B cell (primary cell): Measurements from ENCODE around the gene TUT1. TPM values are rescaled to one million over a fixed set of nuclear protein-coding genes. Genes with fewer than 3 reads are reported as not detected.
A peak's percentile ranks its signal among the peaks of the same experiment; 100 is the strongest.

Source experiments
- ATAC-seq: fragments of 200-7000 bp; cut with Tn5 transposase; one replicate; pipeline ENCODE4 v1.10.0; 2021; ENCODE audit warnings: low read depth, mild to moderate bottlenecking, moderate number of reproducible peaks, moderate library complexity
- CTCF ChIA-PET: fragments of 350-600 bp; sonication (Branson Sonifier 250); formaldehyde crosslinking; loops from one replicate; lab custom pipeline; 2021; ENCODE audit warnings: antibody characterized with exemption, inconsistent platforms; lab: Charles Lee
- POLR2A ChIA-PET: fragments of 350-600 bp; sonication (Branson Sonifier 250); formaldehyde crosslinking; loops from one replicate; lab custom pipeline; 2021; ENCODE audit warnings: antibody characterized with exemption; lab: Charles Lee
- DNase-seq: peaks from one replicate; pipeline ENCODE4 v3.0.0; 2013
- H2AFZ ChIP-seq: 2 replicates; pipeline ENCODE4 v1.6.1; 2012; ENCODE audit warnings: mild to moderate bottlenecking, low read depth, low read length; ENCODE audit not compliant: insufficient read depth, poor library complexity, severe bottlenecking
- H3K27ac ChIP-seq, 2 donors: 1 replicate in 1 of 2; 2 replicates in 1 of 2; pipeline ENCODE4 v1.5.1; 2012 to 2013; ENCODE audit warnings: low read length in 2 of 2, mild to moderate bottlenecking in 2 of 2, moderate library complexity in 1 of 2
- H3K27me3 ChIP-seq, 4 experiments: fragments of 200-600 bp in 1 of 4; sonication (generic) in 1 of 4; replicated peaks in 1 of 4; 1 replicate in 2 of 4; 2 replicates in 2 of 4; pipeline versions ENCODE4 v1.6.1 to v1.7.0; 2013 to 2016; ENCODE audit warnings: low read length in 3 of 4, mild to moderate bottlenecking in 2 of 4, mixed read lengths in 1 of 4, moderate library complexity in 1 of 4; ENCODE audit not compliant: insufficient read depth in 4 of 4, control insufficient read depth in 3 of 4; ENCODE audit errors: control extremely low read depth in 1 of 4
- H3K36me3 ChIP-seq, 2 experiments: replicated peaks in 1 of 2; 1 replicate in 1 of 2; 2 replicates in 1 of 2; pipeline versions ENCODE4 v1.6.1 to v1.7.1; 2013; ENCODE audit warnings: low read length in 1 of 2; ENCODE audit not compliant: insufficient read depth in 2 of 2, control insufficient read depth in 1 of 2; ENCODE audit errors: control extremely low read depth in 1 of 2, extremely low read depth in 1 of 2
- H3K4me1 ChIP-seq, 2 donors: fragments of 200-600 bp in 1 of 2; sonication (generic) in 1 of 2; 1 replicate in 1 of 2; 2 replicates in 1 of 2; pipeline versions ENCODE4 v1.5.1 to v1.6.1; 2013 to 2017; ENCODE audit warnings: low read length in 2 of 2; ENCODE audit not compliant: control insufficient read depth in 2 of 2, insufficient read depth in 2 of 2
- H3K4me2 ChIP-seq: replicated peaks from 2 replicates; pipeline ENCODE3; 2012; ENCODE audit warnings: mild to moderate bottlenecking, low read depth, low read length; ENCODE audit not compliant: poor library complexity, severe bottlenecking
- H3K4me3 ChIP-seq, 5 experiments: fragments of 200-600 bp in 1 of 5; sonication (generic) in 1 of 5; 1 replicate in 3 of 5; 2 replicates in 2 of 5; pipeline versions ENCODE4 v1.5.1 to v1.7.0; 2011 to 2016; ENCODE audit warnings: low read length in 4 of 5, mild to moderate bottlenecking in 4 of 5, low read depth in 2 of 5, control low read depth in 1 of 5, moderate library complexity in 1 of 5; ENCODE audit not compliant: insufficient read depth in 1 of 5; ENCODE audit errors: control extremely low read depth in 1 of 5, extremely low read depth in 1 of 5
- H3K79me2 ChIP-seq: fragments of 200-600 bp; sonication (generic); one replicate; pipeline ENCODE4 v1.6.0; 2016; ENCODE audit warnings: low read length; ENCODE audit not compliant: control insufficient read depth, insufficient read depth
- H3K9ac ChIP-seq: fragments of 200-600 bp; sonication (generic); 2 replicates; pipeline ENCODE4 v1.6.1; 2017; ENCODE audit warnings: mild to moderate bottlenecking, low read length, moderate library complexity
- H3K9me3 ChIP-seq, 3 donors: one replicate each; pipeline versions ENCODE4 v1.6.1 to v1.7.1; 2013; ENCODE audit warnings: low read length in 2 of 3; ENCODE audit not compliant: control insufficient read depth in 2 of 3, insufficient read depth in 1 of 3; ENCODE audit errors: control extremely low read depth in 1 of 3
- H4K20me1 ChIP-seq: 2 replicates; pipeline ENCODE4 v1.6.0; 2012; ENCODE audit warnings: mild to moderate bottlenecking, low read length; ENCODE audit not compliant: insufficient read depth, control insufficient read depth, poor library complexity, severe bottlenecking
- H3K27ac Mint-ChIP-seq: one replicate; pipeline ENCODE4 v1.8.0; 2021; ENCODE audit warnings: mixed read lengths
- H3K27me3 Mint-ChIP-seq: one replicate; pipeline ENCODE4 v1.8.0; 2021; ENCODE audit warnings: mixed read lengths
- H3K4me1 Mint-ChIP-seq: one replicate; pipeline ENCODE4 v1.8.0; 2021; ENCODE audit warnings: mixed read lengths
- H3K4me3 Mint-ChIP-seq: one replicate; pipeline ENCODE4 v1.8.0; 2021; ENCODE audit warnings: mixed read lengths
- H3K9me3 Mint-ChIP-seq: one replicate; pipeline ENCODE4 v1.8.0; 2022; ENCODE audit warnings: mixed read lengths; ENCODE audit not compliant: insufficient read depth
- CTCF ChIP-seq: fragments of 200-600 bp; IDR thresholded peaks from one replicate; pipeline ENCODE4 v1.8.0; 2022; ENCODE audit warnings: antibody characterized with exemption, mild to moderate bottlenecking
- EZH2 ChIP-seq: IDR thresholded peaks from 2 replicates; pipeline ENCODE4 v1.6.1; 2012; ENCODE audit warnings: borderline replicate concordance, low read depth, mild to moderate bottlenecking, moderate library complexity, low read length; ENCODE audit not compliant: insufficient read depth, poor library complexity, severe bottlenecking
- WGBS: methylation state at CpG from one replicate; pipeline ENCODE4 v1.1.5; 2013; ENCODE audit warnings: missing lambda C conversion rate; ENCODE audit not compliant: insufficient coverage; 5-methylcytosine and 5-hydroxymethylcytosine counted together
- intact Hi-C: fragments of 100-400 bp; cut with micrococcal nuclease; formaldehyde crosslinking; loops from one replicate; pipeline ENCODE4 v1.10.0; 2022
- polyA plus RNA-seq: library from polyadenylated mRNA; depleted of rRNA; stranded (reverse); fragments of >200 nt; gene quantifications from 2 replicates; pipeline ENCODE4 v1.2.3, GENCODE V29; 2012
- total RNA-seq, 2 donors: library from RNA; stranded (reverse); fragments of 120-200 nt in 1 of 2; gene quantifications; 1 replicate in 1 of 2; 2 replicates in 1 of 2; pipeline versions ENCODE4 v1.2.3 to v1.2.4, GENCODE V29; 2013 to 2022

Gene TUT1
- total and polyA plus RNA-seq, 2 donors (not counting 1 experiment from before 2014, with no cell fraction given), result 31.1 to 47.7 TPM

- peak overlapping the region; percentile 90 for H3K27ac Mint-ChIP-seq
- H3K4me3 ChIP-seq, result peak overlapping the region in 2 of 5 experiments; percentile 5 to 26
- H3K27ac ChIP-seq, result peak overlapping the region; percentile 18 to 36
- ChIA-PET POLR2A (interaction anchor here (0.9 to 7.3 kb wide), 2 partner anchors 17 to 52 kb away, joined by 3 to 119 read pairs; partner anchors contain the start of gene TUT1), CTCF (interaction anchor here (0.6 to 11.1 kb wide), 3 partner anchors 17 to 144 kb away, joined by 3 to 376 read pairs (median 207); no protein-coding TSS in a partner anchor)
- H3K9me3 Mint-ChIP-seq, result no peaks in the 10 kb centered on the region
- peak overlapping the region; percentile 36 for H3K9ac ChIP-seq
- no peak for ATAC-seq
- H3K4me1 ChIP-seq, result peaks cover 52 to 59% of the 10 kb centered on the region in 2 donors
- no peak for DNase-seq
- peak overlapping the region; percentile 73 for H3K4me3 Mint-ChIP-seq
- H2AFZ ChIP-seq, result no peak overlapping the region
- TF ChIP-seq EZH2 (no peak), CTCF (no peak)
- H3K27me3 ChIP-seq, result no peaks in the 10 kb centered on the region
- intact Hi-C loops, result no loop called here
- peaks cover 7 to 37% of the 10 kb centered on the region in 2 experiments for H3K36me3 ChIP-seq
- peaks cover 62% of the 10 kb centered on the region for H3K4me1 Mint-ChIP-seq
- peaks cover 90% of the 10 kb centered on the region for H4K20me1 ChIP-seq
- no peaks in the 10 kb centered on the region for H3K9me3 ChIP-seq
- peaks cover 89% of the 10 kb centered on the region for H3K79me2 ChIP-seq
- H3K27me3 Mint-ChIP-seq, result no peaks in the 10 kb centered on the region
- WGBS, result 69% methylated on average over 12 of the region's 19 CpGs
- peak overlapping the region; percentile 97 for H3K4me2 ChIP-seq
Observed at GRCh38 chr11:62538470-62539237, 52.7 kb downstream of the TUT1 start.
